Body of pancreas (tissue), 4 donors: ENCODE data around the gene ZNF654. TPM values are rescaled to one million over a fixed set of nuclear protein-coding genes. Genes with fewer than 3 reads are reported as not detected.

Experiments used
- ATAC-seq: fragments of 150-250 bp; one replicate; pipeline ENCODE4 v1.9.1; 2016
- DNase-seq, 4 donors: peaks; one replicate each; pipeline ENCODE4 v3.0.0-alpha.2; 2019
- H3K27ac ChIP-seq, 4 donors: fragments of 200-600 bp; sonication (generic); 1 replicate in 3 of 4; 2 replicates in 1 of 4; pipeline versions ENCODE4 v1.5.1 to v1.6.1; 2016 to 2019; ENCODE audit warnings: mild to moderate bottlenecking in 1 of 4, mixed read lengths in 1 of 4, moderate library complexity in 1 of 4
- H3K27me3 ChIP-seq, 2 donors: fragments of 200-600 bp; sonication (generic); one replicate each; pipeline ENCODE4 v1.6.0; 2016; ENCODE audit warnings: mild to moderate bottlenecking in 1 of 2
- H3K36me3 ChIP-seq, 2 donors: fragments of 200-600 bp; sonication (generic); replicated peaks in 1 of 2; 2 replicates each; pipeline ENCODE4 v1.5.1; 2016; ENCODE audit warnings: low read depth in 2 of 2; ENCODE audit not compliant: insufficient read depth in 1 of 2
- H3K4me1 ChIP-seq: fragments of 200-600 bp; sonication (generic); one replicate; pipeline ENCODE4 v1.6.0; 2016
- H3K4me3 ChIP-seq, 2 donors: fragments of 200-600 bp; sonication (generic); 1 replicate in 1 of 2; 2 replicates in 1 of 2; pipeline ENCODE4 v1.5.1; 2016 to 2019
- H3K9me3 ChIP-seq, 3 donors: fragments of 200-600 bp; sonication (generic); 1 replicate in 2 of 3; 2 replicates in 1 of 3; pipeline ENCODE4 v1.5.1; 2016
- CTCF ChIP-seq, 7 experiments: fragments of 450-650 bp in 4 of 7; fragments of 200-600 bp in 3 of 7; sonication (generic) in 3 of 7; IDR thresholded peaks; one replicate each; pipeline ENCODE4 v1.5.1; 2016 to 2019; ENCODE audit warnings: antibody characterized with exemption in 7 of 7
- POLR2A ChIP-seq, 3 donors: fragments of 450-650 bp; IDR thresholded peaks; one replicate each; pipeline ENCODE4 v1.6.1; 2016; ENCODE audit warnings: antibody characterized with exemption in 3 of 3, mild to moderate bottlenecking in 2 of 3
- WGBS, 2 donors: methylation state at CpG; one replicate each; pipeline ENCODE4 v1.1.5; 2017; 5-methylcytosine and 5-hydroxymethylcytosine counted together
- intact Hi-C: fragments of 100-400 bp; cut with DNase I; formaldehyde crosslinking; loops from one replicate; pipeline ENCODE4 v1.15.1; 2023
- total RNA-seq, 2 donors: library from RNA; depleted of rRNA; stranded (reverse); fragments of >200 nt; gene quantifications; one replicate each; pipeline ENCODE4 v1.1.0, GENCODE V29; 2016

Gene ZNF654
- total RNA-seq, 2 donors from 2014 or later: 4.3 to 7.0 TPM

DNA sequence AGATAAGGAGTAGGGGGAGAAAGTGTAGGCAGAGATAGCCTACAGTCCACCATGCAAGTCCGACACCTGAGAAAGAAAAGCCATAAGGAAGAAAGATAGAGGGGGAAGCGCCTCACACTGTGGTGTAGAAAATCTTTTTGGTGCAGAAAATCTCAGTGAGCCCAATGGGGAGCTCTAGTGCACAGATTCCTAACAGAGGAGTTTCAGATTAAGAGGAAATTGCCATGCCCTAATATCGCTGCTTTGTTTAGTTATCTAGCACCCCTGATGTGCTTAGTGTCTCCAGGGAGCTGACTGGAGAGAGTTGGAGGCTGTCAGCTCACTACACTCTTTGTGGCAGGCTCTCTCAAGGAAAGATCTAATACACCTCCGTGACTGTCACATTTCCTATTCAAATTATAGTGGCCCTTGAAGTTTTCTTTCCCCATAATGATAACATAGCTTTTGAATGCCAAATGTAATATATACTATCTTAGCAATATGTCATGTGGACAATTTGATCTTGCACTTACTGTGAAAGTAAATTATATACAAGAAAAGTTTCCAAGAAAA is 34.0 kb upstream of the ZNF654 start:
- Histone ChIP-seq H3K27me3 (no peaks in the 10 kb centered on the region), H3K9me3 (no peaks in the 10 kb centered on the region), H3K27ac (no peak overlapping the region), H3K4me3 (no peak overlapping the region), H3K4me1 (no peaks in the 10 kb centered on the region), H3K36me3 (no peaks in the 10 kb centered on the region)
- DNase-seq (no peak), ATAC-seq (no peak)
- intact Hi-C loops: no loop called here
- TF ChIP-seq CTCF (IDR thresholded peaks at IDR 0.05): no peak
- no peak for TF ChIP-seq POLR2A (IDR thresholded peaks at IDR 0.05)
- 62 to 68% methylated on average over 4 of the region's 4 CpGs for WGBS, 2 donors

DNA sequence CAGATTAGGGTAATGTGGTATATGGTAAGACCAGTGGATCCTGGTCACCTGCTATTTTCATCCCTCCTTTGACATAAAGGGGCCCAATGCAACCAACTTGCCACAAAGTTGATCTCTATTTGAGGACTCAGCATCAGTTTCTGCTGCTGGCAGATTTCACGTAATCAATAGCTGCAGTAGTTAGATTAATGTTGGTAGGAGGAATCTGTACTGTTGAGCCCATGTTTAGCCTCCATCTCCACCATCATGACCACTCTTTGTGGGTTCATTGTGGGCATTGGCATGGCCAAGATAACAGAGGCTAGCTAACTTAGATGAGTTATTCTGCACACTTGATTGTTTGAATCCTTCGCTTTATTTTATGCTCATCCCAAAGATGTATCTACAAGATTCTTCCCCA is 30.2 kb upstream of the ZNF654 start:
- intact Hi-C loops: no loop called here
- Histone ChIP-seq H3K4me3 (no peak overlapping the region), H3K27ac (no peak overlapping the region), H3K9me3 (no peaks in the 10 kb centered on the region), H3K27me3 (no peaks in the 10 kb centered on the region), H3K4me1 (peaks cover 12% of the 10 kb centered on the region), H3K36me3 (no peaks in the 10 kb centered on the region)
- ATAC-seq (no peak), DNase-seq (no peak)
- WGBS, 2 donors: 95 to 96% methylated on average over 2 of the region's 2 CpGs
- no peak for TF ChIP-seq CTCF (IDR thresholded peaks at IDR 0.05)
- TF ChIP-seq POLR2A (IDR thresholded peaks at IDR 0.05): no peak

- Histone ChIP-seq H3K27me3 (no peaks in the 10 kb centered on the region), H3K9me3 (no peaks in the 10 kb centered on the region), H3K4me3 (no peak overlapping the region), H3K27ac (no peak overlapping the region), H3K4me1 (peaks cover 12% of the 10 kb centered on the region), H3K36me3 (no peaks in the 10 kb centered on the region)
- no peak for DNase-seq
- 47 to 62% methylated on average over 3 of the region's 3 CpGs for WGBS, 2 donors
- no peak for ATAC-seq
- TF ChIP-seq POLR2A (IDR thresholded peaks at IDR 0.05) (no peak), CTCF (IDR thresholded peaks at IDR 0.05) (no peak)
- intact Hi-C loops: no loop called here
These were observed 28.8 kb upstream of the ZNF654 start for GRCh38 chr3:88030210-88030609.

GRCh38 chr3:88031642-88032077 is 27.4 kb upstream of the ZNF654 start:
- peak; percentile 68 for ATAC-seq
- H3K27me3 ChIP-seq: no peaks in the 10 kb centered on the region
- no peaks in the 10 kb centered on the region for H3K36me3 ChIP-seq
- H3K9me3 ChIP-seq: no peaks in the 10 kb centered on the region
- H3K27ac ChIP-seq: peak overlapping the region in 3 of 4 donors; percentile 45 to 54 (median 51)
- WGBS, 2 donors: 0% methylated on average over 1 of the region's 1 CpG
- TF ChIP-seq CTCF (IDR thresholded peaks at IDR 0.05) (no peak), POLR2A (IDR thresholded peaks at IDR 0.05) (no peak)
- peaks cover 12% of the 10 kb centered on the region for H3K4me1 ChIP-seq
- DNase-seq: peak in 2 of 4 donors; percentile 9 to 22
- intact Hi-C loops: no loop called here
- no peak overlapping the region for H3K4me3 ChIP-seq

DNA sequence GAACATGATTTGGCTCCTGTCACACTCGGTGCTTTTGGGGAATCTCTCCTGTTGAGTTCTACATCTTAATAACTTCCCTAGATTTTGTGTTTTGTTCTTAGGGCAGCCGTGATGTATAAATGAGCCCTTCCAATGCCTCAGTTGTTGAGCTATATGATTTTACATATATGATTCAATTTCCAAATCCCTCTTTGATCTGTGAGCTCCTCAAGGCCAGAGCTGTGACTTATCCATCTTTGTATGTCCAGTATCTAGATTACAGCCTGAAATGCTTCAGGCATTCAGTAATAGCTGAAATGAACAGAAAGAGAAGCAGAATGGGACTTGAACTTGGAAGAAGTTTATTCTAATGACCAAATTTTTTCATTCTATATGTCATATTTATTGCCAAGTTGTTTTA is 26.8 kb upstream of the ZNF654 start:
- WGBS, 2 donors: 34 to 39% methylated on average over 2 of the region's 2 CpGs

More for the DNA sequence above, 26.8 kb upstream of the ZNF654 start:
- intact Hi-C loops: no loop called here
- H3K36me3 ChIP-seq: no peaks in the 10 kb centered on the region
- no peak for ATAC-seq
- H3K9me3 ChIP-seq: no peaks in the 10 kb centered on the region
- H3K4me1 ChIP-seq: peaks cover 12% of the 10 kb centered on the region
- H3K27me3 ChIP-seq: no peaks in the 10 kb centered on the region
- no peak for DNase-seq
- H3K27ac ChIP-seq: peak overlapping the region in 3 of 4 donors; percentile 45 to 54 (median 51)
- TF ChIP-seq CTCF (IDR thresholded peaks at IDR 0.05) (no peak), POLR2A (IDR thresholded peaks at IDR 0.05) (no peak)
- no peak overlapping the region for H3K4me3 ChIP-seq
